GM10266 (cell line): ENCODE measurements around the gene A3GALT2.

Experiments
- DNase-seq: peaks from one replicate; pipeline ENCODE4 v3.0.0; 2012; ENCODE audit errors: extremely low spot score
- CTCF ChIP-seq: IDR thresholded peaks from 2 replicates; pipeline ENCODE4 v1.5.1; 2012; ENCODE audit warnings: mild to moderate bottlenecking, low read depth; ENCODE audit not compliant: control insufficient read depth, insufficient read depth; ENCODE audit errors: missing control alignments

A3GALT2 gene

GRCh38 chr1:33358795-33359503 is 38.1 kb upstream of the A3GALT2 start:
- no peak for TF ChIP-seq CTCF
- DNase-seq: no peak

- no peak for DNase-seq
- no peak for TF ChIP-seq CTCF
Measured at GRCh38 chr1:33358114-33358794, 37.4 kb upstream of the A3GALT2 start.

- no peak for DNase-seq
- TF ChIP-seq CTCF: no peak
Measured at GRCh38 chr1:33357099-33357498, 36.2 kb upstream of the A3GALT2 start.

GRCh38 chr1:33354707-33355316 is 33.9 kb upstream of the A3GALT2 start:
- no peak for TF ChIP-seq CTCF
- DNase-seq: no peak

- no peak for TF ChIP-seq CTCF
- no peak for DNase-seq
Measured at GRCh38 chr1:33353531-33353930, 32.6 kb upstream of the A3GALT2 start.

GRCh38 chr1:33351281-33351660 is 30.4 kb upstream of the A3GALT2 start:
- no peak for DNase-seq

More at GRCh38 chr1:33351281-33351660, 30.4 kb upstream of the A3GALT2 start:
- no peak for TF ChIP-seq CTCF
